ENCODE measurements around the gene MROH9.

The MROH9 gene

DNA sequence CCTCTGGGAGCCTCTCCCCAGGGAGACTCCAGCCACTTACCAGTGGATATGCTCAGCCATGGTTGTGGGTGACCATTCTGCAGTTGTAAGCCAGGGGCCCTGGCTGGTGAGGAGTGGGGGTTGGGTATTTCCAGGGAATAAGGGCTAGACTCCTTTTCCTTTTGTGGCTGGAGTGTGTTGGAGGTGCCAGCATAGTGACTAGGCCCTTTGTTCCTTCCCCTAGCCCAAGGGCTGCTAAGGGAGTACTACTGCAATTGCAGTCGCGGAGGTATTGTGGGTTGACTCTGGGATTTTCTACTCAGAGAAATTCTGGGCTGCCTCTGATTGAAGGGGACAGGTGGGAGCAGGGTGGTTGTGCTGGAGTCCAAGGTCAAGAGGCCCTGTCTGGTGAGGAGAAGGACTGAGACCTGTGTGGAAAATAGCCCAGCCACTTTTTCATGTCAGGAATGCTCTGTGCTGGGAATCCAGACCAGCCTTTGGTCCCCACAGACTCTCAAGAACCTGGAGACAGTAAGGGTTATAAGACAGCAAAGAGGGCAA, 43.1 kb downstream of the MROH9 start:
- DNase-seq: no peak

DNA sequence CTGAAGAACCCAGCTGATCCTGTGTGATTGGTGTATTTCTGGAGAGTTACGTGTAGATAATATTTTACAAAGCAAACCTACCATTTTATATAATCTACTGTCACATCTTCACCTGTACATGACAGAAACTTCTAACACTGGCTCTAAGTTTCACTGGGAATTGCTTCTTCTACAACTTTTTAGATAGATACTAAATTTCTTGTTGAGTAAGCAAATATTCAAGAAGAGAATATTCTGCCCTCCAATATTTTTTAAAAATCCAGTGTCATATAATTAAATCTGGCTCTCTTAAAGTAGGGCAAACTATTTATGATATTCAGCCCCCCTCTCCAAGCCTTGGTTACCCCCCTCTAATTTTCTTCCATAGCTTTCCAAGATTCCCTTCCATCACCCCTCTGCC, 50.1 kb downstream of the MROH9 start:
- DNase-seq: no peak

DNA sequence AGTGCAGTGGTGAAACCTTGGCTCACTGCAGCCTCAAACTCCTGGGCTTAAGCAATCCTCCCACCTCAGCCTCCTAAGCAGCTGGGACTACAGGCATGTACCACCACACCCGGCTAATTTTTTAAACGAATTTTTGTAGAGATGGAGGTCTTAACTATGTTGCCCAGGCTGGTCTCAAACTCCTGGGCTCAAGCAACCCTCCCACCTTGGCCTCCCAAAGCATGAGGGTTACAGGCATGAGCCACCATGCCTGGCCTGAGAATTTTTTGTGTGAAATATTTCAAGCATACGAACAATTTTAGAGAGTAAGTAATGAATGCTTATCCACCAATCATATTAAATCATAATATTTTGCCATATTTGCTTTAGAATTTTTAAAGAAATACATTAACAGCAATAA, 51.6 kb downstream of the MROH9 start:
- DNase-seq: no peak

DNA sequence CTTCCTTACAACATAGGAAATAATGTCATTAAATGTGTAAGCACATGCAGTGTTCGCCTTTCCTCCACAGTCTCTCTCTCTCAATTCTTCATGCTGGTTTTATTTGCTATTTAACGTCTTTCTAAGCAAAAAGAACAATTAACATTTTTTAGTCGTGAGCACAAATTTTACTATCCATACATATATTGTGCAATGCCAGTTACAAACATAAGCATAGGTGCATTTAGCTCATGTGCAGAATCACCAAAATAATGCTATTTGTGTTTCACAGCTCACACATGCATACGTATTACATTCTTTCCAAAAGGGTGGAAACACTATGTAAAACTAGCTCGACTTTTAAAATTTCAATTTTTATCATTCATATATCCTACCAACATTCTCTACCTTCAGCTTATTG, 52.1 kb downstream of the MROH9 start:
- no peak for DNase-seq

DNA sequence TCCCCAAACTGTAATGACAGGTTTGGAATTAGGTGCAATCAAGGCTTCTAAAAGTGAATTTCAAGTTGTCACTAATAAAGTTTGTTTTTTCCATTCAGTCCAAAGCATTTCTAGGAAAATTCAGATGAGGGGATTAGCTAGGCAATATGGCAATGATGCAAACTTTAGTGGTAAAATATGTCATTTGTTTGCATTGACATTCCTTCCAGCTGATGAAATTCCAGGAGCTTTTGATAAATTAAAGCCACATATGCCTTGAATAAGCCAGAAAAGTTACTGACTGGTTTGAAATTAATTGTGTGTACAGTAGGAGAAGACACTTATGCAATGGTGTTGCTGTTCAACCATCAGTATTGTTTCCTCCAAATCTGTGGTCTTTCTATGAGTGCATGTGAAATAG, 57.8 kb downstream of the MROH9 start:
- DNase-seq: no peak

DNA sequence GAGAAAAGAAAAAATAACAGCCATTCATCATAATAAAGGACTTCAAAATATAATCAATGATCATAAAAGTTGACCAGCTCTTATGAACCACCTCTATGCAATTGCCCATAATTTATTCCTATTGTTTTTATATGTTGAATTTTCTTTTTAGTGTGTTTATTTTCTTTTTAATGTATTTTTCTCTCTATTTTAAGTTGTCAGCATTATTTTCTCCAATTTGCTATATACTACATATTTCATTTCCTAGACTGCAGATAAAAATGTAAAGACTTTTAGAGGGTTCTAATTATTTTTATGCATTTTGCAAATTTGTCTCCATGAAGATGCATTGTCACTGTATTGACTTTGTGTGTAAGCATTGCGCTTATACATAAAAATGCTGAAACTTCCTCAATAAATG, 58.4 kb downstream of the MROH9 start:
- no peak for DNase-seq

DNA sequence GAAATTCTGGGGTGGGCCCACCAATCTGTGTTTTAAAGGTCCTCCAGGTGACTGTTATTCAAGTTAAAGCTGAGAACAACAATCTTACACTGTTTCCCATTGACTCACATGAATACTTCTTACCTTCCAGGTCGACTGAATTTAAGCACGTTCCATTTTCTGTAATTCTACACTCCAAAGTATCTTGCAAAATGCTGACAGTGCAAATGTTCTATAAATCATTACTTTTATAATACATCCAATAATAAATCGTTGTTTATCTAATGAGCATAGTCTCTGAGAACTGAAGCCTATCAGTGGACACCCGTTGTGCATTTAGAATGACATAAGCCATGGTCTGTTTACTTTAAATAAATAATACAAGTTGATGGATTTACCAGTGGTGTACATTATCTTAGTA, 79.5 kb downstream of the MROH9 start:
- no peak for DNase-seq

DNA sequence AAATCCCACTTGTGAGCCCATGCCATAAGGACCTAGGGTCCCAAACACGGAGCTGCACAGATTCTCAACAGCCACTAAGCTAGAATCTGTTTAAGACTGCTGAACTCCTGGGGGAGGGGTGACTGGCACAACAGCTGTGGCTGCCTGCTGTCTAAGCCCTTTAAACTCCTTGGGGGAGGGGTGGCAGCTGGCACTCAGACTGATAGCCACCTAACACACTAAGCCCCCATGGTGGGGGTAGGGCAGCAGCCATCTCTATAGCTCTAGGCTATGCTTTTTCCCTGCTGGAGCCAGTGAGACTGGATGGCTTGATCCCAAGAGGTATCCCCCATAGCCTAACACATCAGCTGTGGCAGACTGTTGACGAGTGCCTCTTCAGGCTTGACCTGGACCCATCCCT, 82.1 kb downstream of the MROH9 start:
- no peak for DNase-seq

DNA sequence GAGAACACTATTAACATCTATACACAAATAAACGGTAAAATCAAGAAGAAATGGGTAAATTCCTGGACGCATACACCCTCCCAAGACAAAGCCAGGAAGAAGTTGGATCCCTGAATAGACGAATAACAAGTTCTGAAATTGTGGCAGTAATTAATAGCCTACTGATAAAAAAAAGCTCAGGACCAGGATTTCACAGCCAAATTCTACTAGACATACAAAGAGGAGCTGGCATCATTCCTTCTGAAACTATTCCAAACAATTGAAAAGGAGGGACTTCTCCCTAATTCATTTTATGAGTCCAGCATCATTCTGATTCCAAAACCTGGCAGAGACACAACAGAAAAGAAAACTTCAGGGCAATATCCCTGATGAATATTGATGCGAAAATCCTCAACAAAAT, 84.6 kb downstream of the MROH9 start:
- no peak for DNase-seq

DNA sequence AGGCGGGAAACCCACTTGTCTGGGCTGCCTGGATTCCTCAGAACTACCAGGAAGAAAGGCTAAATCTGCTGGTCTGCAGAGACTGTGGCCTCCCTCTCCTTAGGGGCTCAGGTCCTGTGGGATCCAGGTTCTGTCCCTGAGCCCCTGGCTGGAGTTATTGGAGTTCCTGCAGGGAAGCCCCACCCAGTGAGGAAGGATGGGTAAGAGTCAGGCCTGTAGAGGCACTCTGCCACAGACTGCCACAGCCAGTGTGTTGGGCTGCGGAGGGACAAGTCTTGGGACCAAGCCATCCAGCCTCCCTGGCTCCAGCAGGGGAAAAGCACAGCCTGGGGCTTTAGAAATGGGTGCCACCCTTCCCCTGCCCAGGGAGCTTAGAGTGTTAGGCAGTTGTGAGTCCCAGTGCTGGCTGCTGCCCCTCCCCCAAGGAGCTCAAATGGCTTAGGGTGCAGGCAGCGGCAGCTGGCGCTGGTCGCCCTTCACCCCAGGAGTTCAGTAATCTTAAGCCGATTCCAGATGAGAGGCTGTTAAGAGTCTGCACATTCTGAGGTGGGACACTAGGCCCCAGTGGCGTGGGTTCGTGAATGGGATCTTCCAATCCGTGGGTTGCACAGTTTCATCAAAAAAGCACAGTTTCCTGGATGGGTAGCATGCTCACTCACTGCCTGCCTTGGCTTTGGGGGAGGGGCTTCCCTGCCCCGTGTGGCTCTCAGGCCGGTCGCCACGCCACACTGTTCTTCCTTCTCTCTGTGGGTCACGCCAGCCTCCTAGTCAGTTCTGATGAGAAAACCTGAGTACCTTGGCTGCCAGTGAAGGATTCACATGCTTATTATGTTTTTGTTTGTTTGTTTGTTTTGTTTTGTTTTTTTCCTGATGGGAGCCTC, 97.7 kb downstream of the MROH9 start:
- no peak for DNase-seq

DNA sequence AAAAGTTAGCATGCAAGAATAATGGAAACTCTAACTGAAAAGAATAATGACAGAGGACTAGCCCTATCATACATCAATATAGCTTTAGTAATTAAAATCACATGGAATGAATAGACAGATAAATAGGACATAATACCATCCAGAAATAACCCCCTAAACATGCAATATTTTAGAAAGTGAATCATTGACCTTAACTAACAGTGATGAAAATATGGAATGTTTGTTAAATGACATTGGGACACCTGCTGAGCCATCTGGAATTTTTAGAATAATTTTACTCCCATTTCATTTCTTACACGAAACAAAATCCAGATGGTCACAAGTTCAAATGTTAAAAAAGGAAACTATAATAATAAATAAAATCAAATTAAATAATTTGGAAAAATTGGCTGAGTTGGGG, 102.3 kb downstream of the MROH9 start:
- no peak for DNase-seq

DNA sequence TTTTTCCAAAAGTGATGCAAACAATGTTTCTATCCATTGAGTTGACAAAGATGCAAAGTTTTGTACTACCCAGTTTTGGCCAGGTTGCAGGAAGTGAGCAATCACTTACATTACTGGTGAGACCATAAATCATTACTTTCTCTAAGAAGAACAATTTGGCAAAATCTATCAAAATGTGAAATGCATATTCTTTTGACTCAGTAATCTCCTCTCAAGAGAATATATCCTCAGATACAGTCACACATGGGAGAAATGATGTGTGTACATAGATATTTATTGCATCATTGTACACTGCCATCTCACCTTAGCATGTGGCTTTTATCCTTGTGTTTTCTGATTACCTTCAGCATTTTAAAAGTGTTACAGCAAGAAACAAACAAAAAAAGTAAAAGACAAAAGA, 103.0 kb downstream of the MROH9 start:
- DNase-seq: no peak

DNA sequence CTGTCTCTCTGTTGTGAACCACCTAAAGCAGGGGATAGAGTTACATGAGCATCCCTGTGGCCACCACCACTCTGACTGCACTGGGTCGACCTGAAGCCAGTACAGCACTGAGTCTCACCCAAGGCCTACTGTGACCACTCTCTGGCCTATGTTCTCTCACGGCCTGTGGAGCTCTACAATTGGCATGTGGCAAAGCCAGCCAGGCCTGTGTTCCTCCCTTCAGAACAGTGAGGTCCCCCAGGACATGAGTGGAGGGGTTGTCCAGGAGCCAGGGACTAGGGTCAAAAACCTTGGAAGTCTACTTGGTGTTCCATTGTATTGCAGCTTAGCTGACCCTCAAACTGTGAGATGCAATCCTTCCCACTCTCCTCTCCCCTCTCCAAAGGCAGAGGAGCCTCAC, 112.7 kb downstream of the MROH9 start:
- DNase-seq: no peak

DNA sequence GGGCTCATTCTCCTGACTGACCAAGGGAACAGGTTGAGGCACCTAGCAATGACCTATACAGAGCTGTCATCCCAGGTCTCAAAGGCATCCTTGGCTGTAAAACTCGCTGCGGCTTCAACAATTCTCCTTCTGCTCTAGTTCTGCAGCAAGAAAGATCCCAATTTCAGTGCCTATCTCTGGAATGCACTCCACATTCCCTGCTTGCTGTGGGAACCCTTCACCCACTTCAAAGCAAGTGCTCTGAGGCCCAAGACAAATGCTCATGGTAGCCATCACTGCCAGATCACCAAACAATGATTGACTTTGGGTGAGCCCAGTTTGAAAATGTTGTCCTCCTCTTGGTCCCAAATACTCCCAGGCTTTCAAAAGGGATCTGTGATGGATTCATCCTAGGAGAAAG, 117.6 kb downstream of the MROH9 start:
- DNase-seq: no peak

DNA sequence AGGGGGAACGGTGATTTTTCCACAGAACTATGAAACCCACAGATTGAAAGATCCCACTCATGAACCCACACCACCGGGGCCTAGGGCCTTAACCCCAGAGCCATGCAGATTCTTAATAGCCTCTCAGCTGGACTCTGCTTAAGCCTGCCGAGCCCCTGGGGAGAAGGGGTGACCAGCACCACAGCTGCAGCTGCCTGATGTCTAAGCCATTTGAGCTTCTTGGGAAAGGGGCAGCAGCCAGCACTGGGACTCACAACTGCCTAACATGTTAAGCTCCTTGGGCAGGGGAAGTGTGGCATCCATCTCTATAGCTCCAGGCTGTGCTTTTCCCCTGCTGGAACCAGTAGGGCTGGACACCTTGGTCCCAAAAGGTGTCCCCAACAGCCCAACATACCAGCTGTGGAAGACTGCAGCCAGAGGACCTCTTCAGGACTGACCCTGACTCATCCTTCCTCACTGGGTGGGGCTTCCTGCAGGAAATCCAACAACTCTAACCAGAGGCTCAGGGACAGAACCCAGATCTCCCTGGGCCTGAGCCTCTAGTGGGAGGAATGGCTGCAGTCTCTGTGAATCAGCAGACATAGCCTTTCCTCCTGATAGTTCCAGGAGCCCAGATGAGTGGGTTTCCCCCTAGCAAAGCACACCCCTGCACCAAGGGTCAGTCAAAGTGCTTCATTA, 120.8 kb downstream of the MROH9 start:
- no peak for DNase-seq

DNA sequence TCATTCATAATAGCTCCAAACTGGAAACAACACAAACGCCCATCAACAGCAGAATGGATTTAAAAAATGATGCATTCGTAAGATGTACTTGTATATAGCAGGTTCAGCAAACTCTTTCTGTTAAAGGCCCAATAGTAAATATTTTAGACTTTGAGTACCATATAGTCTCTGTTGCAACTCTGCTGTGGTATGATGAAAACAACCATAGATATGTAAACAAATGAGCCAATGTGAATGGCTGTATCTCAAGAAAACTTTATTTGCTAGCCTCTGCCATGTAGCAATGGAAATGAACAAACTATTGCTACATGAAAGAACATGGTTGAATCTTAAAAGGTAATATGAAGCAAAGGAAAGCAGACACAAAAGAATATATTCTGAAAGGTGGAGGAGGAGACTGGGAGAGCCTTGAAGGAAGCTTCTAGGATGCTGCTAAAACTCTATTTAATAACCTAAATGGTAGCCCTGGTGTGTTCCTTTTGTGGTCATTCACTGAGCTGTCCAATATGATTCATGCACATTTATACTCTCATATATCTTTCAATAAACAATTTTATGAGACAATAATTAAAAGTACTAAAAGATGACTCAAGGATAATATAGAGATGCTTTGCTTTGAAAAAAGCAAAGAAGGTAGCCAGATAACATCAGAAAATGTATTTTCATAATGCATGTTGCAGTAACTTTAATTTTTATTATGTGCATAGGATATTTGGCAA, 126.2 kb downstream of the MROH9 start:
- no peak for DNase-seq

DNA sequence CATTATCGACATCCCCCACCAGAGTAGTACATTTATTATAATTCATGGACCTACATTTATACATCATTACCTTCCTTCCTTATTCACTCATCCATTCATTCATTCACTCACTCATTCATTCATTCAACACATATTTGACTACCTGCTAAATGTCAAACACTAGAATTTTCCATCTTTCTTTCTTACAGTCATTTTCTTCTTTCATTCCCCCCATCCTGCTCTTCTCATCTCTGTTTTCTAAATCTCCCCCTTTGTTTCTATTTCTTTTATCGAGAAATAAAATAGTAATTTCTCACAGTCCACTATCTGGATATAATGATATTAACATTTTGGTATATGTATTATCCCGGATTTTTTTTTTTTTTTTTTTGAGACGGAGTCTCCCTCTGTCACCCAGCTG, 127.6 kb downstream of the MROH9 start:
- DNase-seq: no peak

DNA sequence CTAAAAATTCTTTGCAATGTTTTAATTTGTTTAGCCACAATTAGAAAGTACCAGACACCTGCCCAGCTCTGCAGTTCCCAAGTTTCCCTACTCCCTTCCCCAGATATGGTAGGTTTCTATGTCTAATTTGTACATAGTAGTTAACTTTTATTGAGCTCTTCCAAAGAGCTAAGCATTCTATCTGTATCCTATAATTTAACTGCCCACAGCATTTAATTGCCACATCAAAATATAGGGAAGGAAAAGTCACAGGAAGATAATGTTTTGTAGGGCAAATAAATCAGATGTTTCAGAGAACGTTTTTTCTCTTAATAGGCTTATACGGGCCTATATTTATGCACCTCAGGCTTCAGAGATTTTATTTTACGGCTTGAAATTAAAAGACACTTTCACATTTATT, 139.7 kb downstream of the MROH9 start:
- DNase-seq: no peak

DNA sequence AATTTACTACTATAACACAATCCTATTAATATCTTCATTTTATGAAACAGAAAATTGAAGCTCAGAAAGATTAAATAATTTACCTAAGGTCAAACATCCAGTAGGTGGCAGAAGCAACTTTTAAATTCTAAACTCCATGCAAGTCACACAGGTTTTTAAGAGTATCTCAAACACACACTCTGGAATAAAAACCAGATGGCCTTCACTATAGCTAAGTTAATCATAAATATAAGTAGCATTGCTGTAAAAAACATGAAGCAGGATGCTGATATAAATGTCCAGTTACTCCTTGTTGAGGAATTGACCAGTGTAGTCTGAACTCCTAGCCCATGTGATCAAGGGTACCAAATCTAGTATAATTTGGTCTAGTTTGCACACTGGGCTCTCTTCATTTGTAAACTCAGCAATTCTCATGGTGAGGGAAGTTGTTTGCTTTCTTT, 146.0 kb downstream of the MROH9 start:
- DNase-seq: peak; percentile 64

DNA sequence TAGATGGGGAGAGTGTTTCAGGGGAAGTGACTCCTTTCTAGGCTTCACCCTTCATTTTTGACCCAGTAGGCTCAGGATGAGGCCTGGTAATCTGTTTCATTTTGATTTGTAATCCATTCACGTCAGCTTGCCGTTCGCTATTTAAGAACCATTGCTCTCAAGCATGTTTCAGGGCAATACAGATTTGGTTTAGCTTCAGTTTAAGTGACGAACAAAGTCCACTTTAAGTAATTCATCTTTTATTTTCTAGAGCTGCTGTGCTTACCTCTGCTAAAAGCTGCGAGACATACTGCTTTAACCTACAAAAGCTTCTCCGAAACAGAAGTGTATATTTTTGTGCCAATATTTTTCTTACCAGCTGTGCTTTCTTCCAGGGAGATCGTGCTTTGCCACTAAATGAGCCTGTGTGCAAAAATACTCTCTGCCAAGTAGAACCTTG, 146.4 kb downstream of the MROH9 start:
- no peak for DNase-seq

DNA sequence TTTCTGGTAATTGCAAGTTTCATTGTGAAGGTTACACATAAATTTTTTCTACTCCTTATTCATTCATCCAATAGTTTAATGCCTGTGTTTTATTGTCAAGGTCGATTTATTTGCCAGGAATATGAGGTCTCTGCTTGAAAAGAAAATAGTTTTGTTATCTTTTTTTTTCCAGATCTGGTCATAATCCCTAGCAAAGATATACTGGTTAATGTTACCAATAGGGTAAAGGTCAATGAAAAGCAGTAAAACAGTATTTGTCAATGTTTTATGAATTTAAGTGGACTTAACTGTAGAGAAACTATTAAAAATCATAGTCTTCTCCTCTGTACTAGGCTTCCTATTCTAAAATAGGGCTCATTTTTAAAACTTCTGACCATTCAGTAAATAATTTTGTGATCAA, 147.3 kb downstream of the MROH9 start:
- no peak for DNase-seq

DNA sequence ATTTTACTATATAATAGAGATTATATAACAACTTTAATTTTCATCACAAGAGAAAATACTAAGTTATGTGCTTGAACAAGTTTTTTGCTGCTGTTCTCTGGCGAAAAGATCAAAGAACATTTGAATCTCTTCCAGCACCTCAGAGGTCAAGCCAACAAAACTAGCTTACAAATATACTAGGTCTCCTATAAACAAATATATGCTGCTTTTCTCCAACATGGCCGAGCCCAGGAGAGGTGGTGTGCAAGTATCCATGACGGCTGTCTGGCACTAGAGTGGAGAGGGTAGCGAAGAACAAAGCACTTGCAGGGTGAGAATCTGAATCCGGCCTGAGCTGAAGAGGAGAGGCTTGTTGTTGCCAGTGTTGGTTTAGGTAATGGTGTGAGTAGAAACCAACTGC, 147.9 kb downstream of the MROH9 start:
- DNase-seq: peak; percentile 94

DNA sequence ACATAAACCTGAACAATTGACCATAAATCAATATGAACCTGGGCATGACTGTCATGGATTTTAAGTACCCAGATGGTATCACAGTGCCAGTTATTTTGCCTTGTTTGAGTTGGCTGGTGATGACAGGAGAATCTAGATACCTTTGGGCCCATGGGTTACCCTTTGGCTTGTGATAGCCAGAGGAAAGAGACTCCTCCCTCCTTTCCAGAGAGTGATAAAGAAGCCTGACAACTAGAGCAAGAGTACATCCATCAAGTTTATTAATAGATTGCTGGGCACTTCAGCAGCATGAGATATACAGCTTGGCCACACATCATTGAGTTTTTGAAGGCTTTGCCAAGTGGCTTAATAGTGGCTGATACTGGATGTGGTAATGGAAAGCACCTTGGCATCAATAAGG, 148.8 kb downstream of the MROH9 start:
- peak; percentile 93 for DNase-seq

DNA sequence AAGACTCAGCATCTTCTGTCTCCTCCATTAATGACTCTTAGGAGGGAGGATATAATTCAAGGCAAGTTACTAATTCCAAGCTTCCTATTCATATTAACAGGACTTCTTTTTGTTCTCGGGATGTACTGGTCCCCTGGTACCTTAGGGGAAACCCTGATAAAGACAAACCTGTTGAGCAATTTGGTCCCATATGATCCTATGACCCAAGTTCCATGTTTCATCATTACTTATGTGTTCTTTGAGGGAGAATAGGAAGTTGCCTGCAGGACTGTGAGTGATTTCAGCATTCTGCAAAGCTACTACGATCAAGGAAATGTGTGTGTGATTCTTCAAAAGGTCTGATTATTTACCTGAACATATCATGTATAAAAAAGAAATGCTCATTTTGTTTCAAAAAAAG, 149.5 kb downstream of the MROH9 start:
- no peak for DNase-seq
